K562 (cell line): ENCODE measurements around the gene PXMP2.

Source experiments
- GTF2F1 ChIP-seq: IDR thresholded peaks from 2 replicates; pipeline ENCODE4 v1.6.1; 2011; ENCODE audit warnings: low read depth, low read length, improper control_type of control experiment
- JUN ChIP-seq, 2 experiments: sonication (generic) in 1 of 2; formaldehyde crosslinking in 1 of 2; IDR thresholded peaks; 2 replicates each; pipeline versions ENCODE4 v1.6.1 to v1.8.0; 2012 to 2022; ENCODE audit warnings: borderline replicate concordance in 2 of 2, mild to moderate bottlenecking in 2 of 2, improper control_type of control experiment in 1 of 2, low read depth in 1 of 2, low read length in 1 of 2, missing genetic modification reagents in 1 of 2
- JUNB ChIP-seq: fragments of 450-650 bp; formaldehyde crosslinking; conservative IDR thresholded peaks from 2 replicates; pipeline ENCODE4 v1.4.0; 2020; ENCODE audit warnings: mild to moderate bottlenecking

GRCh38 chr12:132703641-132704040, 16.3 kb downstream of the PXMP2 start:
- TF ChIP-seq JUNB (CRISPR knock-in tag) (no peak), JUN (IDR thresholded peaks at IDR 0.05; ENCODE audit: borderline replicate concordance, low read depth, low read length) (no peak), JUN (CRISPR knock-in tag; IDR thresholded peaks at IDR 0.05; ENCODE audit: borderline replicate concordance) (no peak), GTF2F1 (no peak)
